SK-N-SH (cell line): Measurements from ENCODE around the gene MAPK8IP1.

Experiments used
- CTCF ChIP-seq: fragments of 200-600 bp; sonication (generic); IDR thresholded peaks from 2 replicates; pipeline ENCODE4 v1.6.1; 2017; ENCODE audit warnings: antibody characterized with exemption, mild to moderate bottlenecking, moderate library complexity
- EP300 ChIP-seq, 2 experiments: IDR thresholded peaks; 2 replicates each; pipeline versions ENCODE4 v1.4.0 to v1.6.1; 2012; ENCODE audit warnings: borderline replicate concordance in 1 of 2, low read depth in 1 of 2, low read length in 1 of 2
- MAX ChIP-seq: IDR thresholded peaks from 2 replicates; pipeline ENCODE4 v1.4.0; 2012; ENCODE audit warnings: low read depth
- RAD21 ChIP-seq: IDR thresholded peaks from 2 replicates; pipeline ENCODE4 v1.6.1; 2012; ENCODE audit warnings: mild to moderate bottlenecking, low read length
- RFX5 ChIP-seq: IDR thresholded peaks from 2 replicates; pipeline ENCODE4 v1.6.1; 2012; ENCODE audit warnings: mild to moderate bottlenecking, improper control_type of control experiment, low read length
- TCF12 ChIP-seq: IDR thresholded peaks from 2 replicates; pipeline ENCODE4 v1.4.0; 2012
- USF1 ChIP-seq: IDR thresholded peaks from 2 replicates; pipeline ENCODE4 v1.4.0; 2012; ENCODE audit warnings: low read depth, borderline replicate concordance

GRCh38 chr11:45927684-45928413, 42.4 kb downstream of the MAPK8IP1 start:
- TF ChIP-seq CTCF (no peak), EP300 (IDR thresholded peaks at IDR 0.05; ENCODE audit: borderline replicate concordance in 1 of 2, low read depth in 1 of 2, low read length in 1 of 2) (no peak), RFX5 (no peak), TCF12 (no peak), USF1 (no peak), MAX (no peak), RAD21 (no peak)
